Endodermal cell (in vitro differentiated cells): ENCODE results near the gene MCEE. TPM values are rescaled to one million over a fixed set of nuclear protein-coding genes. Genes with fewer than 3 reads are reported as not detected.
"Not testable (repeated sequence)": the region's sequence is repeated elsewhere in the genome, so short reads cannot be mapped to it uniquely, and the experiment has no call there.

ENCODE experiments used
- DNase-seq: peaks from one replicate; pipeline ENCODE4 v3.0.0-alpha.2; 2017
- H3K27ac ChIP-seq: 2 replicates; pipeline ENCODE4 v1.5.1; 2013; ENCODE audit warnings: mild to moderate bottlenecking, low read depth, low read length, moderate library complexity
- H3K27me3 ChIP-seq: 2 replicates; pipeline ENCODE4 v1.6.1; 2013; ENCODE audit warnings: mild to moderate bottlenecking, low read length, moderate library complexity; ENCODE audit not compliant: insufficient read depth, control insufficient read depth, poor library complexity, severe bottlenecking
- H3K36me3 ChIP-seq: 2 replicates; pipeline ENCODE4 v1.7.0; 2013; ENCODE audit warnings: mild to moderate bottlenecking, low read length, moderate library complexity; ENCODE audit not compliant: control insufficient read depth, insufficient read depth
- H3K4me1 ChIP-seq: one replicate; pipeline ENCODE4 v1.7.0; 2013; ENCODE audit warnings: low read length; ENCODE audit not compliant: control insufficient read depth, insufficient read depth
- H3K4me3 ChIP-seq: 2 replicates; pipeline ENCODE4 v1.5.1; 2013; ENCODE audit warnings: mild to moderate bottlenecking, low read length, moderate library complexity
- H3K9ac ChIP-seq: 2 replicates; pipeline ENCODE4 v1.6.1; 2013; ENCODE audit warnings: mild to moderate bottlenecking, low read length, moderate library complexity; ENCODE audit not compliant: poor library complexity, severe bottlenecking; ENCODE audit errors: extremely low read depth
- H3K9me3 ChIP-seq: 2 replicates; pipeline ENCODE4 v1.6.1; 2013; ENCODE audit warnings: mild to moderate bottlenecking, low read length, moderate library complexity; ENCODE audit not compliant: control insufficient read depth
- H3K27ac Mint-ChIP-seq: 2 replicates; pipeline ENCODE4 v1.8.0; 2020; ENCODE audit warnings: mixed read lengths
- H3K27me3 Mint-ChIP-seq: 2 replicates; pipeline ENCODE4 v1.8.0; 2021; ENCODE audit warnings: mild to moderate bottlenecking, mixed read lengths; ENCODE audit not compliant: insufficient read depth
- H3K36me3 Mint-ChIP-seq: 2 replicates; pipeline ENCODE4 v1.8.0; 2020; ENCODE audit warnings: low read depth, mixed read lengths
- H3K4me1 Mint-ChIP-seq: 2 replicates; pipeline ENCODE4 v1.8.0; 2020; ENCODE audit warnings: mixed read lengths
- H3K4me3 Mint-ChIP-seq: 2 replicates; pipeline ENCODE4 v1.8.0; 2020; ENCODE audit warnings: mild to moderate bottlenecking, moderate library complexity, mixed read lengths
- H3K9me3 Mint-ChIP-seq: 2 replicates; pipeline ENCODE4 v1.8.0; 2020; ENCODE audit warnings: mild to moderate bottlenecking, mixed read lengths
- CTCF ChIP-seq: fragments of 200-600 bp; sonication (generic); conservative IDR thresholded peaks from 2 replicates; pipeline ENCODE4 v1.5.0; 2021; ENCODE audit warnings: antibody characterized with exemption, mild to moderate bottlenecking
- WGBS, 2 experiments: methylation state at CpG; one replicate each; pipeline versions ENCODE4 v1.1.5 to v1.1.7; 2013; ENCODE audit warnings: missing lambda C conversion rate in 2 of 2, mixed read lengths in 1 of 2; ENCODE audit not compliant: insufficient coverage in 1 of 2, insufficient read length in 1 of 2; 5-methylcytosine and 5-hydroxymethylcytosine counted together
- total RNA-seq, 2 donors: library from RNA; stranded (reverse); fragmentation: NEBNext Ultra II Directional in 1 of 2; extraction: Animal tissue kit (Norgen Biotek cat#: 25700) in 1 of 2; gene quantifications; 2 replicates in 1 of 2; 3 replicates in 1 of 2; pipeline ENCODE4 v1.2.1, GENCODE V29; 2021

Gene MCEE
- total RNA-seq, 2 donors from 2014 or later = 10.9 to 17.6 TPM

- Histone ChIP-seq H3K4me1 (no peaks in the 10 kb centered on the region), H3K27ac (no peak overlapping the region), H3K9ac (no peak overlapping the region), H3K36me3 (peaks cover 26% of the 10 kb centered on the region), H3K9me3 (peaks cover 29% of the 10 kb centered on the region), H3K4me3 (no peak overlapping the region), H3K27me3 (no peaks in the 10 kb centered on the region)
- Mint-ChIP-seq H3K4me3 (no peak overlapping the region), H3K4me1 (peaks cover 7% of the 10 kb centered on the region), H3K9me3 (peaks cover 9% of the 10 kb centered on the region), H3K36me3 (peaks cover 19% of the 10 kb centered on the region), H3K27ac (no peak overlapping the region), H3K27me3 (no peaks in the 10 kb centered on the region)
- TF ChIP-seq CTCF = no peak
- DNase-seq = no peak
- WGBS, 2 experiments = 98 to 100% methylated on average over 1 to 2 of the region's 2 CpGs
Observed at GRCh38 chr2:71108091-71108490, 21.9 kb downstream of the MCEE start.

DNA sequence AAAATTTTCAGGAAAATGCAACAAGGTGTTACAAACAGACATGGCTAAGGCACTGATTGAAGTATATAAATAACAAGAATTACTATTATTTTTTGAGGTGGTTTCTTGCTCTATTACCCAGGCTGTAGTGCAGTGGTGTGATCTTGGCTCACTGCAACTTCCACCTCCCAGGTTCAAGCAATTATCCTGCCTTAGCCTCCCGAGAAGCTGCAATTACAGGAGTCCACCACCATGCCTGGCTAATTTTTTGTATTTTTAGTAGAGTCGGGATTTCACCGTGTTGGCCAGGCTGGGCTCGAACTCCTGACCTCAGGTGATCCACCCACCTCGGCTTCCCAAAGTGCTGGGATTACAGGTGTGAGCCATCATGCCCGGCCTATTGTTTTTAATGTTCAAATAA is 23.6 kb downstream of the MCEE start:
- H3K27me3 ChIP-seq, H3K4me3 Mint-ChIP-seq, H3K4me1 ChIP-seq, H3K9ac ChIP-seq, H3K27ac ChIP-seq, H3K27ac Mint-ChIP-seq, DNase-seq, H3K27me3 Mint-ChIP-seq, H3K4me3 ChIP-seq: not testable (repeated sequence)
- 89 to 100% methylated on average over 5 to 6 of the region's 6 CpGs for WGBS, 2 experiments
- peaks cover 14% of the 10 kb centered on the region for H3K4me1 Mint-ChIP-seq
- H3K36me3 ChIP-seq = peaks cover 21% of the 10 kb centered on the region
- H3K9me3 Mint-ChIP-seq = peaks cover 11% of the 10 kb centered on the region
- TF ChIP-seq CTCF = peak; percentile 43
- peaks cover 11% of the 10 kb centered on the region for H3K36me3 Mint-ChIP-seq
- H3K9me3 ChIP-seq = peaks cover 41% of the 10 kb centered on the region

GRCh38 chr2:71103809-71104208 is 26.2 kb downstream of the MCEE start:
- Mint-ChIP-seq H3K36me3 (peaks cover 1% of the 10 kb centered on the region), H3K27ac (no peak overlapping the region), H3K4me3 (no peak overlapping the region), H3K27me3 (no peaks in the 10 kb centered on the region), H3K4me1 (peaks cover 20% of the 10 kb centered on the region), H3K9me3 (peaks cover 11% of the 10 kb centered on the region)
- Histone ChIP-seq H3K36me3 (peaks cover 3% of the 10 kb centered on the region), H3K27ac (no peak overlapping the region), H3K9ac (no peak overlapping the region), H3K27me3 (no peaks in the 10 kb centered on the region), H3K9me3 (peaks cover 46% of the 10 kb centered on the region), H3K4me3 (peak overlapping the region; percentile 32), H3K4me1 (no peaks in the 10 kb centered on the region)
- no peak for DNase-seq
- TF ChIP-seq CTCF = no peak
- WGBS, 2 experiments = 73 to 94% methylated on average over 3 to 5 of the region's 5 CpGs
